Osteocyte (in vitro differentiated cells): ENCODE data around the gene EHMT2. TPM values are rescaled to one million over a fixed set of nuclear protein-coding genes. Genes with fewer than 3 reads are reported as not detected.

Source experiments
- DNase-seq: peaks from one replicate; pipeline ENCODE4 v3.0.0; 2021; ENCODE audit warnings: mixed read lengths; ENCODE audit not compliant: unreplicated experiment; ENCODE audit errors: extremely low spot score
- H3K27ac Mint-ChIP-seq: one replicate; pipeline ENCODE4 v1.8.0; 2021; ENCODE audit warnings: mild to moderate bottlenecking, mixed read lengths; ENCODE audit not compliant: unreplicated experiment
- H3K27me3 Mint-ChIP-seq: one replicate; pipeline ENCODE4 v1.8.0; 2021; ENCODE audit warnings: mixed read lengths; ENCODE audit not compliant: unreplicated experiment
- H3K36me3 Mint-ChIP-seq: one replicate; pipeline ENCODE4 v1.8.0; 2021; ENCODE audit warnings: mixed read lengths; ENCODE audit not compliant: unreplicated experiment
- H3K4me1 Mint-ChIP-seq: one replicate; pipeline ENCODE4 v1.8.0; 2021; ENCODE audit warnings: mixed read lengths; ENCODE audit not compliant: unreplicated experiment
- H3K4me3 Mint-ChIP-seq: one replicate; pipeline ENCODE4 v1.8.0; 2021; ENCODE audit warnings: mild to moderate bottlenecking, moderate library complexity, mixed read lengths; ENCODE audit not compliant: unreplicated experiment
- H3K9me3 Mint-ChIP-seq: one replicate; pipeline ENCODE4 v1.8.0; 2021; ENCODE audit warnings: mixed read lengths; ENCODE audit not compliant: unreplicated experiment
- total RNA-seq: library from RNA; stranded (reverse); gene quantifications from 2 replicates; pipeline ENCODE4 v1.2.1, GENCODE V29; 2021
- TF ChIP-seq, protein P1 (sequence below): fragments of 200-600 bp; sonication (generic); IDR thresholded peaks from 2 replicates; pipeline ENCODE4 v1.5.0; 2021; ENCODE audit warnings: antibody characterized with exemption, mild to moderate bottlenecking, moderate library complexity

The EHMT2 gene
- total RNA-seq, 1 donor from 2014 or later = 62.4 TPM

DNA sequence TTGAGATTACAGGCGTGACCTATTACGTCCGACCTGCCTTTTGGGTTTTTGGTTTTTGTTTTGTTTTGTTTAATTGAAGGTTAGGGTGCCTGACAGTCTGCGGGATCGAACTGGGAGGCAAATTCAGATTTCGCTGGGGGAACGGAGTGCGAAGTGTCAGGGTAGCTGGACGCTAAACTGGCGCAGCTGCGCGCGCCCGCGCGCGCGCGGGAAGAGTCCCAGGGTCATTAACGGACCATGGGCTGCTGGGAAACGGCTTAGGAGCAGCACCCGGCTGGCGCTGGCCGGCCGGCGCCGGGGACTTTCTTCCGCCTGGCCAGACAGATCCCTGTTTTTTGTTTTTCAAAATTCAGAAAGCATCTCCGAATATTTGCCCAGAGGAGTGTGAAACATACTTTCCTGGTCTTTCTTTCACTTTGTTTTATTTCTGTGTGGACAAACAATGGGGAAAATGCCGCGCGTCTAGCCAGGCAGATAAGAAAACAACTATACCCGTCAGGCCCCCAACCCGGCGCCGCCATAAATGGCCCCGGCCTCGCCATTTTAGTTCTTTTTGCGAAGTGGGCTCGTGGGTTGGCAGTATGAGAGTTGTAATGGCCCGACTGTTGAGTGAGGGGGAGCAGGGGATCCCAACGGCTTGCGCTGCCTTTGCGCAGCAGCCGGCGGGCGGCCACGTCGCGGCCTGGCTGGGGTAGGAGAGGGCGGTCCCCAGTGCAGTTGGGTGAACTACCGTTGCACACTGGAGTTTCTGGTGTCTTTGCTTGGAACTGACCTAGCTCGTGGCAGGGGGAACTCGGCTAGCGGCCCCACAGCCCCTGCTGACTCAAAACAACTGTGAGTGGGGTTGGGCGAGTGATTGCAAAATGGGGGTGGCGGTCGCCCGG is 62.9 kb downstream of the EHMT2 start:
- Mint-ChIP-seq H3K9me3 (no peaks in the 10 kb centered on the region), H3K27ac (peak overlapping the region; percentile 99), H3K27me3 (no peaks in the 10 kb centered on the region), H3K4me1 (peaks cover 55% of the 10 kb centered on the region), H3K4me3 (peak overlapping the region; percentile 98), H3K36me3 (peaks cover 27% of the 10 kb centered on the region)
- DNase-seq = peak; percentile 92
- TF ChIP-seq, protein P1, sequence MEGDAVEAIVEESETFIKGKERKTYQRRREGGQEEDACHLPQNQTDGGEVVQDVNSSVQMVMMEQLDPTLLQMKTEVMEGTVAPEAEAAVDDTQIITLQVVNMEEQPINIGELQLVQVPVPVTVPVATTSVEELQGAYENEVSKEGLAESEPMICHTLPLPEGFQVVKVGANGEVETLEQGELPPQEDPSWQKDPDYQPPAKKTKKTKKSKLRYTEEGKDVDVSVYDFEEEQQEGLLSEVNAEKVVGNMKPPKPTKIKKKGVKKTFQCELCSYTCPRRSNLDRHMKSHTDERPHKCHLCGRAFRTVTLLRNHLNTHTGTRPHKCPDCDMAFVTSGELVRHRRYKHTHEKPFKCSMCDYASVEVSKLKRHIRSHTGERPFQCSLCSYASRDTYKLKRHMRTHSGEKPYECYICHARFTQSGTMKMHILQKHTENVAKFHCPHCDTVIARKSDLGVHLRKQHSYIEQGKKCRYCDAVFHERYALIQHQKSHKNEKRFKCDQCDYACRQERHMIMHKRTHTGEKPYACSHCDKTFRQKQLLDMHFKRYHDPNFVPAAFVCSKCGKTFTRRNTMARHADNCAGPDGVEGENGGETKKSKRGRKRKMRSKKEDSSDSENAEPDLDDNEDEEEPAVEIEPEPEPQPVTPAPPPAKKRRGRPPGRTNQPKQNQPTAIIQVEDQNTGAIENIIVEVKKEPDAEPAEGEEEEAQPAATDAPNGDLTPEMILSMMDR = no peak

DNA sequence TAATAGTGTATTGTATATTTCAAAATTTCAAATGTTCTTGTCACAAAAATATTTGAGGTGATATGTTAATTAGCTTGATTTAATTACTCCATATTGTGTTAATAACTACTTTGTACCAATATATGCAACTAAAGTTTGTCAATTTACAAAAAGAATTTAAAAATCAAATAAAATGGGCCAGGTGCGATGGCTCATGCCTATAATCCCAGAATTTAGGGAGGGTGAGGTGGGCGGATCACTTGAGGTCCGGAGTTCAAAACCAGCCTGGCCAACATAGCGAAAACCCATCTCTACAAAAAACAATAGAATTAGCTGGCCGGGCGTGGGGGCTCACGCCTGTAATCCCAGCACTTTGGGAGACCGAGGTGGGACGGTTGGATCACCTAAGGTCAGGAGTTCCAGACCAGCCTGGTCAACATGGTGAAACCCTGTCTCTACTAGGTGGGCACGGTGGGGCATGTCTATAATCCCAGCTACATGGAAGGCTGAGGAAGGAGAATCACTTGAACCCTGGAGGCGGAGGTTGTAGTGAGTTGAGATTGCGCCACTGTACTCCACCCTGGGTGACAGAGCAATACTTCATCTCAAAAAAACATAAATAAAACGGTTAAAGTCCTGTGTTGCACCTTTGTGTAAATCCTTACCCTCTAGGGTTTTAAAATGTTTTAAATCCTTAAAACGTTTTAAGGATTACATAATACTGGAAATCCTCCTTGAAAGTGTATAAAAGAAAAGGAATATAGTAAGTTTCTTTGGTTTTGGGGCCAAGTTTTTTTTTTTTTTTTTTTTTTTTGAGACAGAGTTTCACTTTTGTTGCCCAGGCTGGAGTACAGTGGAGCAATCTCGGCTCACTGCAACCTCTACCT is 65.9 kb downstream of the EHMT2 start:
- TF ChIP-seq, protein P1 = no peak
- Mint-ChIP-seq H3K4me1 (peaks cover 35% of the 10 kb centered on the region), H3K9me3 (no peaks in the 10 kb centered on the region), H3K27ac (no peak overlapping the region), H3K4me3 (peak overlapping the region; percentile 88), H3K27me3 (no peaks in the 10 kb centered on the region), H3K36me3 (peaks cover 9% of the 10 kb centered on the region)
- DNase-seq = no peak

DNA sequence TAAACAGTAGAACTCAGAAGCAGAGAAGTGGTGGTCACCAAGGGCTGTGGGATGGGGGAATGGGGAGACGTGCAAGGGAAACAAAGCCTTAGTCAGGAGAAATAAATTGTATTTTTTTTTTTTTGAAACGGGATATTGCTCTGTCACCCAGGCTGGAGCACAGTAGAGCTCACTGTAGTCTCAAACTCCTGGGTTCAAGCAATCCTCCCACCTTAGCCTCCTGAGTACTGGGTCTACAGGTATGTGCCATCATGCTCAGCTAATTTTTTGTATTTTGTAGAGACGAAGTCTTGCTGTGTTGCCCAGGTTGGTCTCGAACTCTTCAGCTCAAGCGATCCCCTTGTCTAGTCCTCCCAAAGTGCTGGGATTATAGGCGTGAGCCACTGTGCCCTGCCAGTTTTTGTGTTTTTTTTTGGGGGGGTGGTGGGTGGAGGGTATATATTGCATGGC is 66.6 kb downstream of the EHMT2 start:
- TF ChIP-seq, protein P1 = no peak
- H3K9me3 Mint-ChIP-seq = no peaks in the 10 kb centered on the region
- peaks cover 2% of the 10 kb centered on the region for H3K36me3 Mint-ChIP-seq
- DNase-seq = no peak
- H3K27me3 Mint-ChIP-seq = no peaks in the 10 kb centered on the region
- H3K27ac Mint-ChIP-seq = peak overlapping the region; percentile 89
- peak overlapping the region; percentile 88 for H3K4me3 Mint-ChIP-seq
- H3K4me1 Mint-ChIP-seq = peaks cover 33% of the 10 kb centered on the region

Other genes starting within 250 kb of the EHMT2 start
- 382 and 386 TPM in 2 replicates for gene BAG6, start 245.0 kb downstream of the EHMT2 start, total RNA-seq
- gene APOM, start 241.8 kb downstream of the EHMT2 start, total RNA-seq = 2.2 and 4.0 TPM in 2 replicates
- gene C6orf47, start 236.9 kb downstream of the EHMT2 start, total RNA-seq = 21.5 and 23.0 TPM in 2 replicates
- gene GPANK1, start 232.7 kb downstream of the EHMT2 start, total RNA-seq = 17.0 and 18.7 TPM in 2 replicates
- 142 and 163 TPM in 2 replicates for gene CSNK2B, start 231.6 kb downstream of the EHMT2 start, total RNA-seq
- 14.0 and 17.6 TPM in 2 replicates for gene LY6G5B, start 227.7 kb downstream of the EHMT2 start, total RNA-seq
- 3.9 and 5.0 TPM in 2 replicates for gene LY6G5C, start 216.6 kb downstream of the EHMT2 start, total RNA-seq
- gene ABHD16A, start 194.4 kb downstream of the EHMT2 start, total RNA-seq = 46.6 and 50.5 TPM in 2 replicates
- gene LY6G6F, start 190.8 kb downstream of the EHMT2 start, total RNA-seq = not detected in 2 replicates
- not detected in 2 replicates for gene LY6G6D, start 182.3 kb downstream of the EHMT2 start, total RNA-seq
- not detected in 2 replicates for gene LY6G6C, start 176.0 kb downstream of the EHMT2 start, total RNA-seq
- gene MPIG6B, start 174.3 kb downstream of the EHMT2 start, total RNA-seq = not detected in 2 replicates
- gene DDAH2, start 168.4 kb downstream of the EHMT2 start, total RNA-seq = 91.4 and 96.3 TPM in 2 replicates
- 230 and 242 TPM in 2 replicates for gene CLIC1, start 161.2 kb downstream of the EHMT2 start, total RNA-seq
- 18.4 and 20.9 TPM in 2 replicates for gene MSH5, start 157.7 kb downstream of the EHMT2 start, total RNA-seq
- gene SAPCD1, start 135.0 kb downstream of the EHMT2 start, total RNA-seq = 2.5 and 3.4 TPM in 2 replicates
- 0.50 and 0.94 TPM in 2 replicates for gene VWA7, start 120.4 kb downstream of the EHMT2 start, total RNA-seq
- gene VARS1, start 101.9 kb downstream of the EHMT2 start, total RNA-seq = 73.0 and 73.4 TPM in 2 replicates
- gene LSM2, start 90.7 kb downstream of the EHMT2 start, total RNA-seq = 50.6 and 54.3 TPM in 2 replicates
- gene HSPA1L, start 82.4 kb downstream of the EHMT2 start, total RNA-seq = 1.1 and 1.7 TPM in 2 replicates
- gene HSPA1A, start 82.2 kb downstream of the EHMT2 start, total RNA-seq = 19.7 and 24.8 TPM in 2 replicates
- 65.5 and 65.8 TPM in 2 replicates for gene HSPA1B, start 70.0 kb downstream of the EHMT2 start, total RNA-seq
- 74.8 and 83.6 TPM in 2 replicates for gene NEU1, start 34.9 kb downstream of the EHMT2 start, total RNA-seq
- not detected in 2 replicates for gene SLC44A4, start 18.7 kb downstream of the EHMT2 start, total RNA-seq
- 8.3 and 8.8 TPM in 2 replicates for gene ZBTB12, start 4.4 kb upstream of the EHMT2 start, total RNA-seq
- 2.3 and 2.4 TPM in 2 replicates for gene C2, start 30.0 kb upstream of the EHMT2 start, total RNA-seq
- gene CFB, start 48.4 kb upstream of the EHMT2 start, total RNA-seq = 4.2 and 6.9 TPM in 2 replicates
- gene NELFE, start 61.3 kb upstream of the EHMT2 start, total RNA-seq = 59.3 and 66.8 TPM in 2 replicates
- 69.3 and 84.3 TPM in 2 replicates for gene SKIC2, start 61.5 kb upstream of the EHMT2 start, total RNA-seq
- 28.6 and 30.8 TPM in 2 replicates for gene DXO, start 74.4 kb upstream of the EHMT2 start, total RNA-seq
- 13.5 and 15.2 TPM in 2 replicates for gene C4A, start 84.4 kb upstream of the EHMT2 start, total RNA-seq
- gene C4B, start 117.1 kb upstream of the EHMT2 start, total RNA-seq = 10.5 and 11.8 TPM in 2 replicates
- 0.30 and 0.44 TPM in 2 replicates for gene CYP21A2, start 140.7 kb upstream of the EHMT2 start, total RNA-seq
- 13.1 and 13.9 TPM in 2 replicates for gene TNXB, start 211.6 kb upstream of the EHMT2 start, total RNA-seq
- 109 and 116 TPM in 2 replicates for gene ATF6B, start 230.5 kb upstream of the EHMT2 start, total RNA-seq
- gene FKBPL, start 232.6 kb upstream of the EHMT2 start, total RNA-seq = 5.3 and 7.5 TPM in 2 replicates